ENCODE data around the gene MDH2.
"Not testable (repeated sequence)": the region's sequence is repeated elsewhere in the genome, so short reads cannot be mapped to it uniquely, and the experiment has no call there.

The MDH2 gene, protein sequence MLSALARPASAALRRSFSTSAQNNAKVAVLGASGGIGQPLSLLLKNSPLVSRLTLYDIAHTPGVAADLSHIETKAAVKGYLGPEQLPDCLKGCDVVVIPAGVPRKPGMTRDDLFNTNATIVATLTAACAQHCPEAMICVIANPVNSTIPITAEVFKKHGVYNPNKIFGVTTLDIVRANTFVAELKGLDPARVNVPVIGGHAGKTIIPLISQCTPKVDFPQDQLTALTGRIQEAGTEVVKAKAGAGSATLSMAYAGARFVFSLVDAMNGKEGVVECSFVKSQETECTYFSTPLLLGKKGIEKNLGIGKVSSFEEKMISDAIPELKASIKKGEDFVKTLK

DNA sequence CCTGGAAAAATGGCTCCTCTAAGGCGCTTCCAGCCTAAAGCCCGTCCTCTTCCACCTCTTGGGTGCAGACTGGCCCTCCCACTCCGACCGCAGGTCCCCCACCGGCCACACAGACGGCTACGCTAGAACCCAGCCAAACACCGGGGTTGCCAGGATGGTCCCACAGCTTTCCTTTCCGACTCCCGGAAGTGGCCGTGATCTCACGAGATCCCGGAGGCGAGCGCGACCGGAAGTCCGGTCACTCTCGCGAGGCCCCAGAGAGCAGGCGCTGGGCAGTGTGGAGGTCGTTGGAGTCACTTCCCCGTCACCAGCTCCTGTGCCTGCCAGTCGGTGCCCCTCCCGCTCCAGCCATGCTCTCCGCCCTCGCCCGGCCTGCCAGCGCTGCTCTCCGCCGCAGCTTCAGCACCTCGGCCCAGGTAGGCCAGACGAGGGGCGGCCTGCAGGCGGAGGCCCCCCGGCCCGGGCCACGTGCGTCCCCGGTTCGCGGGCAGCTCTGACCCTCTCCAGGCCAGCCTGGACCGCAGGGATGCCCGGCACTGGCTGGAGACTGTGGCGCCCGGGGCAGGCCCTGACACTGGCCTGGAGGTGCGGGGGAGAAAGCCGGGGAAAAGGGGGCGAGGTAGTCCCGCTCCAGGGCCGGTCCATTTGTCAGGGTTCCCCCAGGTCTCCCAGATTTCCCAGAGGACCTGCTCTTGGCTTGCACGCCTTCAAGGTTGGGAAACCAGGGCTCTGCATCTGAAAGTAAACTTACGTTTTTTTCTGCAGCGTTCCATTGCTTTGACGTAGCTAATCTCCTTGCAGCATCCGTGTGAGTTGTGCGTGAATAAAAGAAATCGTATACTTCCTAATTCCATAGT lies at the start of gene MDH2, which contains the start of gene STYXL1:
MDH2 (plus strand) TSS at position 296 of the 857 bp plus-strand sequence; CDS start at position 351, 55 bp downstream.
STYXL1 (minus strand) TSS at position 190 of the 857 bp plus-strand sequence. CDS start 17,477 bp downstream, outside the sequence.
- peak; percentile 91 for DNase-seq

DNA sequence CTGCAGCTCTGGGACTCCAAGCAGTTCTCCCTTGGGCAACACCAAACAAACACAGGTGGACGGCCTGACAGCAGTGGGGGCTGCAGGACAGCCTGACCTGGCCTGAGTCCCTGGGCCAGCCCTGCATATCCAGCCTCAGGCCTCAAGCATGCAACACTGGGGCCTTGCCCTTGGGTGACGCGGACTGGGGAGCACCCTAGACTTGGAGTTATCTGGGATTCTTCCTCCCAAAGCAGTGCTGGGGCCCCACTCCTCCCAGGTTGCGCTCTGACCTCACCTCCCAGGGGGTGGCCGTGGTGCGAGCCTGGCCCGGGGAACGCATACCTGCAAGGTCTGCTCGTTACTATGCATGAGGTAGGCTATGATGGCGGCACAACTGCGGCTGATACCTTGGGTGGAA lies 47.3 kb upstream of the MDH2 start:
- no peak for DNase-seq

DNA sequence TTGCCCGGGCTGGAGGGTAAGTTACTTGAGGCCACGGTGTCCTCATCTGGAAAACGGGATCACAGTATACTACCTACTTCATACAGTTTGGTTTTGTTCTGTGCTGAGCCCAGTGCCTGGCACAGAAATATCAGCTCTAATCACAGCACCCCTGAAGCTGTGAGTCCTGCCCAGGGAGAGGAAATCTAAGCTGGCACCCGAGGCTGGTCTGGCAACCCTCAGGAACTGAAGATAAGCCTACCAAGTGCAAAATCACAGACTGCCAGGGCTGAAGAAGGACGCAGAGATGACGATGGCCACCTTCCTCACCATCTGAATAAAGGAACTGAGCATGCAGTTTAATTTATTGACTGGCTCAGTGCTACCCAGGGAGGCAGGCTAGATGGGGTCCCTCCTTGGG lies 45.8 kb upstream of the MDH2 start:
- no peak for DNase-seq

DNA sequence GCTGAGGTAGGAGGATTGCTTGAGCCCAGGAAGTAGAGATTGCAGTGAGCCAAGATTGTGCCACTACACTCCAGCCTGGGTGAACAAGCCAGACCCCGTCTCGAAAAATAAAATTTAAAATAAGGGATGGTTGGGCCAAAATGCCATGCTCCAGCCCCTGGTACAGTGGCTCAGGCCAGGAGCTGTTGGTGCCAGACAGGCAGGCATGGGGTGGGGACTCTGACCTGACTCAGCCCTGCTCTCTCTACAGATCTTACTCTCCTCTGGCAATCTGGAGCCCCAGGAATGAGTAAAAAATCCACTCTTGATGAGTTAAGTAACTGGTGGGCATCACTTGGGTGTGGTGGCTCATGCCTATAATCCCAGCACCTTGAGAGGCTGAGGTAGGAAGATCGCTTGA lies 45.1 kb upstream of the MDH2 start:
- no peak for DNase-seq

DNA sequence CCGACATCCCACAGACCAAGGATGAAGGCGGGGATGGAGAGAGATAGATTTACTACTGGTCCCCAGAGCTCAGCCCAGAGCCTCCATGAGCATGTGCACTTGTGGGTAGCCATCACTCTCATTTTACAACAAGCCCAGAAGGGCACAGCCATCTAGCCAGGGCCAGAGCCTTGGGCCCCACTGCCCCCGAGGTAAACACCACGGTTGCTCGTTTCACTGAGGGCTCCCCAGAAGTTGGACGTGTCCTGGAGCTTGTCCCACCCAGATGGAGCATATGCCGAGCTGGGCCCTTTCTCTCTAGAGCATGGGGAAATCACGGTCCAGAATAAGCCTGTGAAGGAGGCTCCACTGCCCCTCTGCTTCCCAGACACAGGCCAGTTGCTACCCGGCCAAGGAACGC lies 44.6 kb upstream of the MDH2 start:
- DNase-seq = no peak

DNA sequence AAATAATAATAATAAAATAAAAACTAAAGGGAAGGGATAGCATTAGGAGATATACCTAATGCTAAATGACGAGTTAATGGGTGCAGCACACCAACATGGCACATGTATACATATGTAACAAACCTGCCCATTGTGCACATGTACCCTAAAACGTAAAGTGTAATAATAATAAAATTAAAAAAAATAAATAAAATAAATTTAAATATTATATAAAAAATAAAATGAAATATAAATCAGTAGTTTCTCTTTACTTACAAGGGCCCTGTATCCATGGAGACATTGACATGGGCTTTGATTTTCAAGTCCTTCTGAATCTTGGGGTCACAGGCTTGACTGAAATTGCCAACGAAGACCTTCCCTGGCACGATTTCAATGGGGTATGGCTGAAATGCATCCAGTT lies 42.9 kb upstream of the MDH2 start:
- not testable (repeated sequence) for DNase-seq

DNA sequence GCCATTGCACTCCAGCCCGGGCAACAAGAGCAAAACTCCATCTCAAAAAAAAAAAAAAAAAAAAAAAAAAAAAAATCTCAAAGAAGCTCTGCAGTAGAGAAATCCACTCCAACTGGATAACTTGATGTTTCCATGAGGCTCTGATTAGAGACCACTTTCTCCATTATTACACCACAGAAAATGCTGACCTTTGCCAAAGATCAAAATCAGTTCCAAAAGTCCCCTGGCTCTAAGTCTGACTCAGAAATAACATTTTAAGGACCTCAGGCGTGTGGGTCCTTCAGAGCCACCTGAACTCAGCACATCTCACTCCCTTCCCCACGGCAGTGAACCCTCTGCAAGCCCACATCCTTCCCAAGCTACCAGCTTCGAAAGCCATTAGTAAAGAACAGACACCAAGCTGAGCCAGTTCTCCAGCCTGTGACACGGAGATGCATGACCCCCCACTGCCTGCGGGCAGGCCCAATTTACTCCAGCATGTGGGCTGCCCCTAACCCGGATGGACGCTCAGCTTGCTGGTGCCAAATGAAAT lies 39.7 kb upstream of the MDH2 start:
- DNase-seq = no peak

DNA sequence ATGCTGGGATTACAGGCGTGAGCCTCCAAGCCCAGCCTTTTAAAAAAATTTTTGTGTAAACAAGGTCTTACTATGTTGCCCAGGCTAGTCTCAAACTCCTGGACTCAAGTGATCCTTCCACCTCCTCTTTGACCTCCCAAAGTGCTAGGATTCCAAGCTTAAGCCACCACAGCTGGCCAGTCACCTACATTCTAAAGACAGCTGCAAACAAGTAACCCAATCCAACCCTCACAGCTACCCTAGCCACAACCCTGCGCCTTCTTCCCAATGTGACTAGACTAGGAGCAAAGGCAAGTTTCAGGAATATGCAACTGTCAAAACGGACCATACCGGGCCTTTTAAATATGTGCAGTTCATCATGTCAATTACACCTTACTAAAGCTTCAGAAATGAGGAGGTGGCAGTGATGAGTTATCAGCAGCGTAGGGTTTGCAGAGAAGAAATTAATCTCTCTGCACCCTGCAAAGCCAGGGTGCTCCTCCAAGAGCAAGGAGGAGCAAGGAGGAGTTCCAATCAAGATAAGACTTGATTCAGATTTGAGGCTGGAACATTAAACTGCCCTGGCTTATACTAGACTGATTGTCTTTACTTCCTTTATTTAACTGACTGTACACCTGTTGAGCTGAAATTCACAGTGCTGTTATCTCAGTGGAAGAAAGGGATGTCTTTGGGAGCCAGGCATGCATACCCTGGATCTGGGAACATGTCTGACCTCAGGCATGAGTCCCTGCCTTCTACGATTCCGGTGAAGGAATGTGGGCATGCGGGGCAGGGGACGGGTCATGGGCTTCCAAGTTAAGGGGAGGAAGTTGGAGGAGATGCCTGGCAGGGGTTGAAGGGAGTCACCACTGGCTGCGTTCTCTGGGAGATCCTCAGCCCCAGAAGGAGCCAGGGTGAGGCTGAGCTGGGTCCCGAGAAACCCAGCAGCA lies 38.0 kb upstream of the MDH2 start:
- DNase-seq = no peak

DNA sequence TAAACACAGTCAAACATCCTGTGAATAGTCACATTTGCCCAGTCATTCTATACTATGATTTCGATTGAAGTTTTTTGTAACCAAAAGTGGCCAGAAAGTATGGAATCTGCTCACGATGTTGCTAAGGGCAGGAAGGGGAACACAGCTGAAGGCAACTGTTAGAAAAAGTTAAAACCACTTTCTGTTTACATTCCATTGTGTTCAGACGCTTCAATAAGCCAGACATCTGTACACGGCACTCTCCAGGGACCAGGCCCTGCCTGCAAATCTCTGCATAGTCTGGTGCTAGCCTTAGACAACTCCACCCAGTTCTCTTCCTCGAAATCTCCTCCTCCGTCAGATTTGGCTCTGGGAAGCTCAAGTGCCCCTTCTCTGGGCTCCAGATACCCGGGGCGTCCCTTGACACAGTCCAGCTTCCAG lies 36.5 kb upstream of the MDH2 start:
- DNase-seq = no peak

DNA sequence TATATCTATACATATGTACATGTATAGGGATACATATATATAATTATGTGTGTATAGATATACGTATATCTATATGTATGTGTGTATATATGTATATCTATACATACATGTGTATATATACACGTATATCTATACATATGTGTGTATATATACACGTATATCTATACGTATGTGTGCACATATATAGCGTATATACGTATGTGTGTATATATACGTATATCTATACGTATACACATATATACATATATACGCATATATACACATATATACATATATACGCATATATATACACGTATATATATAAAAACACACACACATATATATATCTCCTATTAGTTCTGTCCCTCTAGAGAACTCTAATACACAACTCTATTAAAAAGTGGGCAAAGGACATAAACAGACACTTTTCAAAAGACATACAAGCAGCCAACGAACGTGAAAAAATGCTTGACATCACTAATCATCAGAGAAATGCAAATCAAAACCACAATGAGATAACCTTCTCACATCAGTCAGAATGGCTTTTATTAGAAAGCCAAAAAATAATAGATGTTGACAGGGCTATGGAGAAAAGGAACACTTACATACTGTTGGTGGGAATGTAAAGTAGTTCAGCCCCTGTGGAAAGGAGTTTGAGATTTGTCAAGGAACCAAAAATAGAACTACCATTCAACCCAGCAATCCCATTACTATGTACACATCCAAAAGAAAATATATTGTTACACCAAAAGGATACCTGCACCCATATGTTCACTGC lies 31.5 kb upstream of the MDH2 start:
- DNase-seq = no peak

DNA sequence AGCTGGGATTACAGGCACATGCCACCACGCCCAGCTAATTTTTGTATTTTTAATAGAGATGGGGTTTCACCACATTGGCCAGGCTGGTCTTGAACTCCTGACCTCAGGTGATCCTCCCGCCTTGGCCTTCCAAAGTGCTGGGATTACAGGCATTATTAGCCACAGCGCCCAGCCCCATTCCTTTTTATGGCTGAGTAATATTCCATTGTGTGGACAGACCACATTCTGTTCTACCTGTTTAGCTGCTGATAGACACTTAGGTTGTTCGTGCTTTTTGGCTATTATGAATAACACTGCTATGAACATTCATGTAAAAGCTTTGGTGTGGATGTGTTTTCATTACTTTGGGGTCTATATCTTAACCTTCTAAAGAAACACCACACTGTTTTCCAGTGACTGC lies 29.4 kb upstream of the MDH2 start:
- DNase-seq = not testable (repeated sequence)

DNA sequence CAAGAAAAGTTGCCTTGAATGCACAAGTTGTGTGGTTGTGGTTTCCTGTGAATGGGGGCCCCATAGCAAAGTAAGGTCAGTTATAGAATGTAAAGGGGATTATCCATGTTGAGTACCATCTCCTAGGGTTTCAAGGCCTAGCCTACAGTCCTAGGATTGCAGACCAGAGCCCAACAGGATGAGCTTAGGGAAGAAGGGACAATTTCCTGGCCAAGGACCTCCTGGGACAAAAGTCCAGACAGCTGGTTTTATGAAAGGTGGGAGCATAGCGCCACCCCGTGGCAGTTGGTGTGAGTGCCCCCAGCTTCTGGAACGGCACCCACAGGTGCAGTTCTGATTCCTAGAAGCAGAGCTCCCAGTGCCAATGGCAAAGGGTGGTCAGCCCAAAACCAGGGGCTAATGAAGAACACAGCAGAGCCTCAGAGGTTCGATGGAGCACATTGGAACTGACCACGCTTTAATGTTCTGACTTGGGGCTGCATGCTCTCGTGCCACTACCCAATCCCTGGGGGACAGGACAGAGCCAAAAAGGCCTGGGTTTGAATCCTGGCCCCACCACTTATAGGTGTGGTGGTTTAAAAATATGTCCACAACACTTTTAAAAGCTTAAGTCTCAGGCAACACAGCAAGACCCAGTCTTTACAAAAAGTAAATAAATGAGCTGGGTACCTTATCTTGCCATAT lies 27.7 kb upstream of the MDH2 start:
- peak; percentile 76 for DNase-seq

DNA sequence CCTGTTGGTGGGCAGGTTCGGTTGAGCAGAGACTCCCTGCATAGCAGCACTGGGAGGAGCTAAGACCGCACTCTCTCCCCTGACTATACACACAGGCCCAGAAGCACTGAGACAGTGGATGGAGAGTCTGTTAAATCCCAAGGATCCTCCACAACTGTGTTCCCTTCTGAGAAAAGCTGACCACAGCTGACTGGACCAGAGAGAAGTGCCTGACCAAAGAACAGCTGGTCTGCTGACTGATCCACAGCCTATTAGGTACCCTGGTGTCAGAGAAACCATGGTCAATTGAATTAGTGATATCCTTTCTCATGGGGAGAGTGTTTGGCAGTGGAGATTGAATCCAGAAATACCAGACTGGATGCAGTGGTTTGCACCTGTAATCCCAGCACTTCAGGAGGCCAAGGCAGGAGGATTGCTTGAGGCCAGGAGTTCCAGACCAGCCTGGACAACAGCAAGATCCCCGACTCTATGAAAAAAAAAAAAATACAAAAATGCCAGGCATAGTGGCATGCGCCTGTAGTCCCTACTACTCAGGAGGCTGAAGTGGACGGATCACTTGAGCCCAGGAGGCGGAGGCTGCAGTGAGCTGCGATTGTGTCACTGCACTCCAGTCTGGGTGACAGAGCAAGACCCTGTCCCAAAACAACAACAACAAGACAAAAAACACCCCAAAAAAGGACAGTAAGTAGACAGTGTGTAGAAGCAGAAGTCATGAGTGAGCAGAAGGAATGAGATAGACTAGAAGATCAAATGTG lies 25.7 kb upstream of the MDH2 start:
- no peak for DNase-seq

DNA sequence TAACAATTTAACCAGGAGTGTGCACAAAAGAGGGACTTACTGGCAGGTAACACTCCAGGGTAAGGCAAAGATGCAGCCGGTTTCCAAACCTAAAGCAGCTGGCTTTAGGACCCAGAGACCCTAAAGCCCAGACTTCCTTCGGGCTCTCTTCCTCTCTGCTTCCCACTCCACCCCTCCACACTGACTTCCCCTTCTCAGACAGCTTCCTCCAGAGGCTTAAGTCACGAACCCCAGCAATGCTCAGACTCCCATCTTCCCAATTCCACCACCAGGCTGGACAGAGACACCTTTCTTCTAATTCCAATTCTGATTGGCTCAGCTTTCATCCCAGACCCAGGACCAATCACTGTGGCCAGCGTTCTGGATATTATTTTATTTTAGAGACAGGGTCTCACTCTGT lies 24.9 kb upstream of the MDH2 start:
- DNase-seq = no peak

DNA sequence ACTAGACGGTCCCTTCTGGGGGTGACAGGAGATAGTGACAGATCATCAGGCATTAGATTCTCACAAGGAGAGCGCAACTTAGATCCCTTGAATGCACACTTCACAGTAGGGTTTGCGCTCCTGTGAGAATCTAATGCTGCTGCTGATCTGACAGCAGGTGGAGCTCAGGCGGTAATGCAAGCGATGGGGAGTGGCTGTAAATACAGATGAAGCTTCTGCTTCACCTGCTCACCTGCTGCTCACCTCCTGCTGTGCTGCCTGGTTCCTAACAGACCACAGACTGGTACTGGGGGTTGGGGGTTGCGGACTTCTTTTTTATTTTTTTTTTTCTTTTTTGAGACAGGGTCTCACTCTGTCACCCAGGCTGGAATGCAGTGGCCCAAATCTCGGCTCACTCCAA lies 18.2 kb upstream of the MDH2 start:
- not testable (repeated sequence) for DNase-seq

DNA sequence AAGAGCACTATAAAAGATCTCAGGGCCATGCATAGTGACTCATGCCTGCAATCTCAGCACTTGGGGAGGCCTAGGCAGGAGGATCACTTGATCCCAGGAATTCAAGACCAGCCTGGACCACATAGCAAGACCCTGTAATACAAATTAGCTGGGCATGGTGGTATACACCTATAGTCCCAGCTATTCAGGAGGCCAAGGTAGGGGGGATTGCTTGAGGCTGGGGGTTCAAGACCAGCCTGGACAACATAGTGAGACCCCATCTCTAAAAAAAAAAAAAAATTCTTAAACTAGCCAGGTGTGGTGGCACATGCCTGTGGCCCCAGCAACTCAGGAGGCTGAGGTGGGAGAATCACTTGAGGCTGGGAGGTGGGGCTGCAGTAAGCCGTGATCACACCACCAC lies 15.9 kb upstream of the MDH2 start:
- DNase-seq = no peak

DNA sequence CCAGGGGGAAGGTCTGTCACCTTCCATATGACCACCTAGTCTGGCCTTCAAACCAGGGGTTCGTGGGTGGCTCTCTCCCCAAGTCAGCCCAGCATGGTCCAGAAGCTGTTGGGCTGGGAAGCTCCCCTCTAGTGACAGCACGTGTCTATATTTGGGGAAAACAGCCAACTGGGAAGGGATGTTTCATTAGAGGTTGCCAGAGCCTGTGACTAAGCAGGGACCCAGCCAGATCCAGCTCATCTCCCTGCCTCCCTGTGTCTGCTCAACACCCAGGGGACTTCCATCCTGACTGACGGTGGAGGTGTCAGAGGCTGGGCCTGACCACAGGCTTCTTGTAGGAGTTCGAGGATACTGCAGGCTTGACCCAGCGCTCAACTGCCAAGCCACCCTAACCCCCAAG lies 10.6 kb upstream of the MDH2 start:
- no peak for DNase-seq

DNA sequence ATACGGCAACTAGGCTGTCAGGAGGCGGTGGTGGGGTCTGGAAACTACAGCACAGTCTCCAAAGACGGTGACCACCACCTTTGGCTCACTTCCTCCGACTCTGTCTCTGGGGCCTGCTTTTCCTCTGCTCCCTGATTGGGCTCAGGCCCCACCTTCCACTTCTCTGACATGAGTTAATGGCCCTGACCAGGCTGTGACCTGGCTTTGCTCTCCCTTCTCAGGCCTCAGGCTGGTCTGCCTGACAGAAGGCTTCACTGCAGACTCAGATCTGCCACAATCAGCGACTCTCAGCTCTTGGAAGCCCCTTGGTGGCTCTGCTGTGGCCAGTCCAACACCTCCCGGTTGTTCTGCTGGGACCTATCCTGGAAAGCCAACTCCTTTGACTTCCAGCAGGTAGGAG lies 7.8 kb upstream of the MDH2 start:
- no peak for DNase-seq

DNA sequence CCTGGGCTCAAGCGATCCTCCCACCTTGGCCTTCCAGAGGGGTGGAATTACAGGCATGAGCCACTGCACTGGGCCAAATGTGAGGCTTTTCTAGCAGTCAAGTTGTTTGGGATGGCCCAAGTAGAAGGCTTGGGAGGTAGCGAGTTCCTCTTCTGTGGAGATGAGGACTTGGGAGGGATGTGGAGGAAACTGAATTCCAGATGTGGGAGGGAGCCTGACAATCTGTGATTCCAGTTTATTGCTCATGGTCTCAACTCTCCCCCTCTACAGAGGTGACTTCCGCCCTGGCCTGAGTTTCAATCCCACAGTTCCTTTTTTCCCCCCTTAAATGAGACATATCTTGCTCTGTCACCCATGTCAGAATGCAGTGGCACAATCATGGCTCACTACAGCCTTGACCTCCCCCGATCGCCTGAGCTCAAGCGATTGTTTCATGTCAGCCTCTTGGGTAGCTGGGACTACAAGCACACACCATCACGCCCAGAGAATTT lies 3.5 kb upstream of the MDH2 start:
- DNase-seq = no peak

DNA sequence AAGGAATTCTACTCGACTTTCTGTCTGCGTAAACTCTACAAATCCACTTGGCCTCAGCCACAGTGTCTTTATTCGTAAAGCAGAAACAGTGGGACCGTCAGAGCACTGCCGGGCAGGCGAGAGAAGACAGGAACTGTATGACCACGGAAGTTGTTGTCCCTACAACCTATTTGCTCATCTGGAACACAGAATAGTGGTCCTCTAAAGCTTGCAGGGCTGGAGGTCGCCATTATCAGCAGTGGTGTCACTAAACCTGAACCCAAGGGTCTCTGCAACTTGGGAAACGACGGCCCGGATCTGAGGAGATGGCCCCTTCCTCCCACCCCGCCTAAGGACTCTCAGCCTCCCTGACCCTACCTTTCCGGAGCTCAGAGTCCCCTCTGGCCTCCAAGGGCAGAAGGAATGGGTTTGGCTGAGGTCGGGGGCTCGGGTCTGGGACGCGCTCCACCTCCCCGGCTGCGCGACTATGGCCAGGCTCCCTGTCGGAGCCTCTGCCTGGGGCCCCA lies 548 bp upstream of the MDH2 start:
- no peak for DNase-seq
